SK-N-SH (cell line): Measurements from ENCODE around the gene PCNX4. TPM values are rescaled to one million over a fixed set of nuclear protein-coding genes. Genes with fewer than 3 reads are reported as not detected.

Experiments used
- CTCF ChIA-PET: fragments of 300-600, 350-600 bp; formaldehyde crosslinking; extraction: SDS; loops from one replicate; lab custom pipeline; 2021; lab: Yijun Ruan, JAX
- POLR2A ChIA-PET: fragments of 350-600 bp; sonication (Branson Sonifier 250); formaldehyde crosslinking; extraction: SDS; loops from one replicate; lab custom pipeline; 2020; ENCODE audit warnings: antibody characterized with exemption, inconsistent platforms; lab: Yijun Ruan, JAX
- DNase-seq: peaks from one replicate; pipeline ENCODE4 v3.0.0; 2012
- H2AFZ ChIP-seq: fragments of 200-600 bp; sonication (generic); 2 replicates; pipeline ENCODE4 v1.8.1; 2016; ENCODE audit warnings: antibody characterized with exemption, mild to moderate bottlenecking, low read depth
- H3F3A ChIP-seq: fragments of 200-600 bp; sonication (generic); replicated peaks from 2 replicates; pipeline ENCODE3; 2016; ENCODE audit warnings: antibody characterized with exemption, mild to moderate bottlenecking; ENCODE audit not compliant: insufficient read depth
- H3K27ac ChIP-seq, 2 experiments: fragments of 200-500 bp in 1 of 2; fragments of 200-600 bp in 1 of 2; sonication (Bioruptor generic) in 1 of 2; sonication (generic), shearing (Covaris generic) in 1 of 2; 2 replicates each; pipeline versions ENCODE4 v1.5.1 to v1.6.1; 2014 to 2016; ENCODE audit warnings: low read depth in 2 of 2, inconsistent platforms in 1 of 2, low read length in 1 of 2, mild to moderate bottlenecking in 1 of 2, mixed read lengths in 1 of 2
- H3K27me3 ChIP-seq: fragments of 200-600 bp; sonication (generic), shearing (Covaris generic); 2 replicates; pipeline ENCODE4 v1.6.1; 2016; ENCODE audit warnings: mixed run types; ENCODE audit not compliant: insufficient read depth
- H3K36me3 ChIP-seq, 2 experiments: fragments of 200-500 bp in 1 of 2; fragments of 200-600 bp in 1 of 2; sonication (Bioruptor generic) in 1 of 2; sonication (generic) in 1 of 2; replicated peaks in 1 of 2; 2 replicates each; pipeline versions ENCODE3 to v1.5.1; 2014 to 2016; ENCODE audit warnings: low read length in 1 of 2, mild to moderate bottlenecking in 1 of 2; ENCODE audit not compliant: insufficient read depth in 2 of 2, control insufficient read depth in 1 of 2
- H3K4me1 ChIP-seq, 2 experiments: fragments of 200-500 bp in 1 of 2; fragments of 200-600 bp in 1 of 2; sonication (Bioruptor generic) in 1 of 2; sonication (generic), shearing (Covaris generic) in 1 of 2; 2 replicates each; pipeline versions ENCODE4 v1.5.1 to v1.6.1; 2014 to 2016; ENCODE audit warnings: low read depth in 1 of 2, low read length in 1 of 2, mixed run types in 1 of 2; ENCODE audit not compliant: insufficient read depth in 2 of 2, control insufficient read depth in 1 of 2
- H3K4me2 ChIP-seq: fragments of 200-600 bp; sonication (generic), shearing (Covaris generic); 2 replicates; pipeline ENCODE4 v1.6.1; 2017; ENCODE audit warnings: mixed run types
- H3K4me3 ChIP-seq, 2 experiments: fragments of 200-500 bp in 1 of 2; fragments of 200-600 bp in 1 of 2; sonication (Bioruptor generic) in 1 of 2; sonication (generic), shearing (Covaris generic) in 1 of 2; 2 replicates each; pipeline versions ENCODE4 v1.5.1 to v1.8.1; 2014 to 2016; ENCODE audit warnings: low read depth in 2 of 2, inconsistent platforms in 1 of 2, low read length in 1 of 2, mild to moderate bottlenecking in 1 of 2, mixed read lengths in 1 of 2, moderate library complexity in 1 of 2
- H3K79me2 ChIP-seq: fragments of 200-600 bp; sonication (generic); 2 replicates; pipeline ENCODE4 v1.8.1; 2017; ENCODE audit warnings: mild to moderate bottlenecking; ENCODE audit not compliant: insufficient read depth
- H3K9ac ChIP-seq: fragments of 200-600 bp; sonication (generic); 2 replicates; pipeline ENCODE4 v1.6.1; 2017; ENCODE audit warnings: mixed run types
- H3K9me2 ChIP-seq: fragments of 200-600 bp; sonication (generic); 2 replicates; pipeline ENCODE4 v1.6.1; 2017; ENCODE audit warnings: mixed run types
- H3K9me3 ChIP-seq: fragments of 200-600 bp; sonication (generic); 2 replicates; pipeline ENCODE4 v1.6.1; 2017; ENCODE audit warnings: mixed run types, mild to moderate bottlenecking, moderate library complexity
- H4K20me1 ChIP-seq: fragments of 200-600 bp; sonication (generic); 2 replicates; pipeline ENCODE4 v1.6.1; 2017; ENCODE audit warnings: mild to moderate bottlenecking, mixed run types; ENCODE audit not compliant: insufficient read depth
- ELF1 ChIP-seq: IDR thresholded peaks from 2 replicates; pipeline ENCODE4 v1.4.0; 2012
- EP300 ChIP-seq, 2 experiments: IDR thresholded peaks; 2 replicates each; pipeline versions ENCODE4 v1.4.0 to v1.6.1; 2012; ENCODE audit warnings: borderline replicate concordance in 1 of 2, low read depth in 1 of 2, low read length in 1 of 2
- EZH2phosphoT487 ChIP-seq: fragments of 200-600 bp; sonication (generic); IDR thresholded peaks from 2 replicates; pipeline ENCODE4 v1.6.1; 2017; ENCODE audit warnings: low read depth, mixed run types, mild to moderate bottlenecking, antibody characterized with exemption, moderate library complexity, borderline replicate concordance
- FOXJ3 ChIP-seq: sonication (generic); formaldehyde crosslinking; IDR thresholded peaks from 2 replicates; pipeline ENCODE4 v1.5.1; 2020; ENCODE audit warnings: mild to moderate bottlenecking, missing genetic modification reagents
- GABPA ChIP-seq: IDR thresholded peaks from 2 replicates; pipeline ENCODE4 v1.4.0; 2012; ENCODE audit warnings: low read depth, mild to moderate bottlenecking
- MXI1 ChIP-seq: IDR thresholded peaks from 2 replicates; pipeline ENCODE4 v1.6.1; 2012; ENCODE audit warnings: mild to moderate bottlenecking, low read depth, low read length, improper control_type of control experiment
- NFIC ChIP-seq: IDR thresholded peaks from 2 replicates; pipeline ENCODE4 v1.4.0; 2012; ENCODE audit warnings: borderline replicate concordance
- POLR2AphosphoS5 ChIP-seq: IDR thresholded peaks from 2 replicates; pipeline ENCODE4 v1.6.1; 2012; ENCODE audit warnings: low read depth, low read length
- RAD21 ChIP-seq: IDR thresholded peaks from 2 replicates; pipeline ENCODE4 v1.6.1; 2012; ENCODE audit warnings: mild to moderate bottlenecking, low read length
- SIN3A ChIP-seq: IDR thresholded peaks from 2 replicates; pipeline ENCODE4 v1.6.1; 2012; ENCODE audit warnings: low read depth, mild to moderate bottlenecking, low read length, moderate library complexity, borderline replicate concordance
- SMC3 ChIP-seq: IDR thresholded peaks from 2 replicates; pipeline ENCODE4 v1.6.1; 2012; ENCODE audit warnings: low read depth, low read length, improper control_type of control experiment
- TAF1 ChIP-seq: IDR thresholded peaks from 2 replicates; pipeline ENCODE4 v1.6.1; 2012; ENCODE audit warnings: low read depth, mild to moderate bottlenecking, low read length, moderate library complexity, borderline replicate concordance
- TEAD4 ChIP-seq: IDR thresholded peaks from 2 replicates; pipeline ENCODE4 v1.4.0; 2012; ENCODE audit warnings: mild to moderate bottlenecking, borderline replicate concordance; ENCODE audit not compliant: insufficient read depth
- WGBS: methylation state at CpG from one replicate; pipeline ENCODE4 v1.1.6; 2017; ENCODE audit warnings: low lambda C conversion rate; 5-methylcytosine and 5-hydroxymethylcytosine counted together
- polyA plus RNA-seq, 3 experiments: library from polyadenylated mRNA; depleted of rRNA; stranded (reverse); fragments of >200 nt; gene quantifications; 2 replicates each; pipeline ENCODE4 v1.2.3, GENCODE V29; 2012
- TF ChIP-seq, protein P1 (sequence below): fragments of 150-350 bp; IDR thresholded peaks from 2 replicates; pipeline ENCODE4 v1.6.1; 2016; ENCODE audit warnings: mild to moderate bottlenecking, low read depth, low read length
- TF ChIP-seq, protein P2 (sequence below): IDR thresholded peaks from 2 replicates; pipeline ENCODE4 v1.4.0; 2012; ENCODE audit warnings: low read depth
- TF ChIP-seq, protein P3 (sequence below): fragments of 150-350 bp; IDR thresholded peaks from 2 replicates; pipeline ENCODE4 v1.6.1; 2017; ENCODE audit warnings: antibody characterized with exemption, low read length, low read depth, borderline replicate concordance
- TF ChIP-seq, protein P4 (sequence below): IDR thresholded peaks from 2 replicates; pipeline ENCODE4 v1.6.1; 2012; ENCODE audit warnings: mild to moderate bottlenecking, low read depth, low read length, moderate library complexity
- TF ChIP-seq, protein P5 (sequence below): IDR thresholded peaks from 2 replicates; pipeline ENCODE4; 2012

Gene PCNX4
- polyA plus RNA-seq, 1 of the 3 experiments (the other 2 are of a cell fraction), result 21.1 TPM

DNA sequence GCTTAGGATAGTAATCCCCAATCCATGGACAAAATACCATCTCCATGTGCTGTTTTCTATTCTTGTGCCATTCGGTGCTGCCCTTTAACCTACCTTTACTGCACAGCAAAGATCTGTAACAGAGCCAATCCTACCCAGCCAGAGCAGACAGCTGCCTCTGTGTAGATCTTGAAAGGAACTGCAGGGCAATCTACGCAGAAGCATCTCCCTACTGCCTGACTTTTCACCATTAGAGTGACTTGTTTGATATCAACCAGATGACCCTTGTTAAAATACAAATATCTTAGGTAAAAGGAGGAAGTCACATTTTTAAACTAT, 123.4 kb downstream of the PCNX4 start:
- H3K27ac ChIP-seq, result peak overlapping the region in 1 of 2 experiments; percentile 30; a peak in 2 of 4 replicates
- no peak overlapping the region for H2AFZ ChIP-seq
- H3K9me3 ChIP-seq, result no peaks in the 10 kb centered on the region
- H4K20me1 ChIP-seq, result no peaks in the 10 kb centered on the region
- H3K27me3 ChIP-seq, result no peaks in the 10 kb centered on the region
- no peak overlapping the region for H3K9ac ChIP-seq
- POLR2A ChIA-PET, result interaction anchor here (0.9 kb wide), 1 partner anchor 34 kb away, joined by 3 read pairs; the partner anchor contains the start of gene PPM1A
- no peak for DNase-seq
- no peak overlapping the region for H3K4me3 ChIP-seq
- no peaks in the 10 kb centered on the region for H3K36me3 ChIP-seq
- no peak overlapping the region for H3K4me2 ChIP-seq
- peaks cover 0 to 2% of the 10 kb centered on the region in 2 experiments; a peak in 1 of 4 replicates for H3K4me1 ChIP-seq
- TF ChIP-seq SIN3A (no peak), TAF1 (no peak), EZH2phosphoT487 (no peak), EP300 (IDR thresholded peaks at IDR 0.05; ENCODE audit: borderline replicate concordance in 1 of 2, low read depth in 1 of 2, low read length in 1 of 2) (no peak), MXI1 (no peak), RAD21 (no peak), ELF1 (no peak), POLR2AphosphoS5 (no peak), NFIC (no peak), TEAD4 (no peak), SMC3 (no peak), GABPA (no peak), FOXJ3 (no peak)
- TF ChIP-seq, protein P1, sequence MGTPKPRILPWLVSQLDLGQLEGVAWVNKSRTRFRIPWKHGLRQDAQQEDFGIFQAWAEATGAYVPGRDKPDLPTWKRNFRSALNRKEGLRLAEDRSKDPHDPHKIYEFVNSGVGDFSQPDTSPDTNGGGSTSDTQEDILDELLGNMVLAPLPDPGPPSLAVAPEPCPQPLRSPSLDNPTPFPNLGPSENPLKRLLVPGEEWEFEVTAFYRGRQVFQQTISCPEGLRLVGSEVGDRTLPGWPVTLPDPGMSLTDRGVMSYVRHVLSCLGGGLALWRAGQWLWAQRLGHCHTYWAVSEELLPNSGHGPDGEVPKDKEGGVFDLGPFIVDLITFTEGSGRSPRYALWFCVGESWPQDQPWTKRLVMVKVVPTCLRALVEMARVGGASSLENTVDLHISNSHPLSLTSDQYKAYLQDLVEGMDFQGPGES, result no peak
- TF ChIP-seq, protein P2, sequence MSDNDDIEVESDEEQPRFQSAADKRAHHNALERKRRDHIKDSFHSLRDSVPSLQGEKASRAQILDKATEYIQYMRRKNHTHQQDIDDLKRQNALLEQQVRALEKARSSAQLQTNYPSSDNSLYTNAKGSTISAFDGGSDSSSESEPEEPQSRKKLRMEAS, result no peak
- TF ChIP-seq, protein P3, sequence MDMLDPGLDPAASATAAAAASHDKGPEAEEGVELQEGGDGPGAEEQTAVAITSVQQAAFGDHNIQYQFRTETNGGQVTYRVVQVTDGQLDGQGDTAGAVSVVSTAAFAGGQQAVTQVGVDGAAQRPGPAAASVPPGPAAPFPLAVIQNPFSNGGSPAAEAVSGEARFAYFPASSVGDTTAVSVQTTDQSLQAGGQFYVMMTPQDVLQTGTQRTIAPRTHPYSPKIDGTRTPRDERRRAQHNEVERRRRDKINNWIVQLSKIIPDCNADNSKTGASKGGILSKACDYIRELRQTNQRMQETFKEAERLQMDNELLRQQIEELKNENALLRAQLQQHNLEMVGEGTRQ, result no peak
- TF ChIP-seq, protein P4, sequence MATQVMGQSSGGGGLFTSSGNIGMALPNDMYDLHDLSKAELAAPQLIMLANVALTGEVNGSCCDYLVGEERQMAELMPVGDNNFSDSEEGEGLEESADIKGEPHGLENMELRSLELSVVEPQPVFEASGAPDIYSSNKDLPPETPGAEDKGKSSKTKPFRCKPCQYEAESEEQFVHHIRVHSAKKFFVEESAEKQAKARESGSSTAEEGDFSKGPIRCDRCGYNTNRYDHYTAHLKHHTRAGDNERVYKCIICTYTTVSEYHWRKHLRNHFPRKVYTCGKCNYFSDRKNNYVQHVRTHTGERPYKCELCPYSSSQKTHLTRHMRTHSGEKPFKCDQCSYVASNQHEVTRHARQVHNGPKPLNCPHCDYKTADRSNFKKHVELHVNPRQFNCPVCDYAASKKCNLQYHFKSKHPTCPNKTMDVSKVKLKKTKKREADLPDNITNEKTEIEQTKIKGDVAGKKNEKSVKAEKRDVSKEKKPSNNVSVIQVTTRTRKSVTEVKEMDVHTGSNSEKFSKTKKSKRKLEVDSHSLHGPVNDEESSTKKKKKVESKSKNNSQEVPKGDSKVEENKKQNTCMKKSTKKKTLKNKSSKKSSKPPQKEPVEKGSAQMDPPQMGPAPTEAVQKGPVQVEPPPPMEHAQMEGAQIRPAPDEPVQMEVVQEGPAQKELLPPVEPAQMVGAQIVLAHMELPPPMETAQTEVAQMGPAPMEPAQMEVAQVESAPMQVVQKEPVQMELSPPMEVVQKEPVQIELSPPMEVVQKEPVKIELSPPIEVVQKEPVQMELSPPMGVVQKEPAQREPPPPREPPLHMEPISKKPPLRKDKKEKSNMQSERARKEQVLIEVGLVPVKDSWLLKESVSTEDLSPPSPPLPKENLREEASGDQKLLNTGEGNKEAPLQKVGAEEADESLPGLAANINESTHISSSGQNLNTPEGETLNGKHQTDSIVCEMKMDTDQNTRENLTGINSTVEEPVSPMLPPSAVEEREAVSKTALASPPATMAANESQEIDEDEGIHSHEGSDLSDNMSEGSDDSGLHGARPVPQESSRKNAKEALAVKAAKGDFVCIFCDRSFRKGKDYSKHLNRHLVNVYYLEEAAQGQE, result no peak
- TF ChIP-seq, protein P5, sequence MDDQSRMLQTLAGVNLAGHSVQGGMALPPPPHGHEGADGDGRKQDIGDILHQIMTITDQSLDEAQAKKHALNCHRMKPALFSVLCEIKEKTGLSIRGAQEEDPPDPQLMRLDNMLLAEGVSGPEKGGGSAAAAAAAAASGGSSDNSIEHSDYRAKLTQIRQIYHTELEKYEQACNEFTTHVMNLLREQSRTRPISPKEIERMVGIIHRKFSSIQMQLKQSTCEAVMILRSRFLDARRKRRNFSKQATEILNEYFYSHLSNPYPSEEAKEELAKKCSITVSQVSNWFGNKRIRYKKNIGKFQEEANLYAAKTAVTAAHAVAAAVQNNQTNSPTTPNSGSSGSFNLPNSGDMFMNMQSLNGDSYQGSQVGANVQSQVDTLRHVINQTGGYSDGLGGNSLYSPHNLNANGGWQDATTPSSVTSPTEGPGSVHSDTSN, result no peak
- H3F3A ChIP-seq, result no peaks in the 10 kb centered on the region
- no peaks in the 10 kb centered on the region for H3K79me2 ChIP-seq
- WGBS, result 45% methylated on average over 2 of the region's 2 CpGs
- CTCF ChIA-PET, result interaction anchor here (1.5 kb wide), 1 partner anchor 117 kb away, joined by 3 read pairs; no protein-coding TSS in a partner anchor
- H3K9me2 ChIP-seq, result no peaks in the 10 kb centered on the region
